Measurements from ENCODE around the gene KLHDC8B. TPM values are rescaled to one million over a fixed set of nuclear protein-coding genes. Genes with fewer than 3 reads are reported as not detected.

KLHDC8B gene
- total RNA-seq, 1 experiment from 2014 or later = 13.5 TPM

GRCh38 chr3:49163609-49164008 is 7.8 kb upstream of the KLHDC8B start:
- H3K9ac ChIP-seq (ENCODE audit: extremely low read depth, insufficient read length, low read length) = no peak overlapping the region
- peaks cover 15 to 19% of the 10 kb centered on the region in 2 experiments for H3K4me1 Mint-ChIP-seq

More at GRCh38 chr3:49163609-49164008, 7.8 kb upstream of the KLHDC8B start:
- no peak for TF ChIP-seq CTCF (conservative IDR thresholded peaks at IDR 0.05)
- Histone ChIP-seq H2BK15ac (ENCODE audit: low read depth, low read length) (no peak overlapping the region), H4K5ac (ENCODE audit: insufficient read length, low read depth, low read length) (no peak overlapping the region), H2AFZ (ENCODE audit: low read length) (no peak overlapping the region), H3K79me2 (ENCODE audit: insufficient read depth, low read length) (no peaks in the 10 kb centered on the region; the same call in 1 of the 2 replicates), H3K9me3 (ENCODE audit: control insufficient read depth, low read depth, low read length) (no peaks in the 10 kb centered on the region), H3K23ac (ENCODE audit: insufficient read length, low read depth, low read length) (no peak overlapping the region), H3K18ac (ENCODE audit: insufficient read length, low read depth, low read length) (no peak overlapping the region), H3K4ac (ENCODE audit: low read depth, low read length) (no peak overlapping the region), H2BK20ac (ENCODE audit: low read depth, low read length, poor library complexity, severe bottlenecking) (no peak overlapping the region), H4K8ac (replicated peaks; ENCODE audit: insufficient read length, low read depth, low read length) (no peak overlapping the region), H2BK5ac (ENCODE audit: insufficient read length, low read length) (no peak overlapping the region), H3K4me2 (ENCODE audit: insufficient read depth, insufficient read length, low read length) (no peak overlapping the region), H3K79me1 (ENCODE audit: insufficient read depth, low read depth, low read length, poor library complexity, severe bottlenecking) (no peaks in the 10 kb centered on the region), H3K27ac (ENCODE audit: insufficient read length, low read depth, low read length) (no peak overlapping the region), H3K23me2 (ENCODE audit: insufficient read length, low read depth, low read length, poor library complexity, severe bottlenecking) (peaks cover 15% of the 10 kb centered on the region), H2BK12ac (ENCODE audit: insufficient read length, low read depth, low read length) (no peak overlapping the region), H3K4me1 (ENCODE audit: insufficient read depth, low read length) (peaks cover 4% of the 10 kb centered on the region; the same call in 1 of the 2 replicates), H4K20me1 (ENCODE audit: control insufficient read depth, insufficient read depth, insufficient read length) (no peaks in the 10 kb centered on the region), H3K27me3 (ENCODE audit: insufficient read depth, low read length) (no peaks in the 10 kb centered on the region), H3K14ac (ENCODE audit: insufficient read depth, low read length) (no peak overlapping the region), H4K91ac (ENCODE audit: insufficient read length, low read depth, low read length) (no peak overlapping the region), H2BK120ac (ENCODE audit: low read depth, low read length, poor library complexity, severe bottlenecking) (no peak overlapping the region), H2AK5ac (ENCODE audit: insufficient read length, low read length) (no peak overlapping the region), H3K56ac (ENCODE audit: insufficient read length, low read depth, low read length) (no peak overlapping the region), H3T11ph (ENCODE audit: low read length) (no peak overlapping the region)
- DNase-seq = no peak
- no CpG with 5 or more reads among the region's 8 CpGs for WGBS (ENCODE audit: extremely low coverage, insufficient read length, low lambda C conversion rate)
- no peaks in the 10 kb centered on the region; a peak in 1 of 5 replicates for H3K9me3 Mint-ChIP-seq
- no peak overlapping the region for H3K27ac Mint-ChIP-seq
- peak overlapping the region; percentile 22 to 23; a peak in 2 of 5 replicates for H3K4me3 Mint-ChIP-seq
- peaks cover 16% of the 10 kb centered on the region for H3K27me3 Mint-ChIP-seq (ENCODE audit: low read depth)
- H3K36me3 Mint-ChIP-seq (ENCODE audit: insufficient read depth in 1 of 3, low read depth in 3 of 3) = peaks cover 15 to 22% (median 16%) of the 10 kb centered on the region in 3 experiments
